Fibroblast of upper back skin (primary cell): ENCODE results near the gene B9D1.
"Not testable (repeated sequence)": the region's sequence is repeated elsewhere in the genome, so short reads cannot be mapped to it uniquely, and the experiment has no call there.

ENCODE experiments used
- DNase-seq: peaks from one replicate; pipeline ENCODE4 v3.0.0-alpha.2; 2013

Gene B9D1

DNA sequence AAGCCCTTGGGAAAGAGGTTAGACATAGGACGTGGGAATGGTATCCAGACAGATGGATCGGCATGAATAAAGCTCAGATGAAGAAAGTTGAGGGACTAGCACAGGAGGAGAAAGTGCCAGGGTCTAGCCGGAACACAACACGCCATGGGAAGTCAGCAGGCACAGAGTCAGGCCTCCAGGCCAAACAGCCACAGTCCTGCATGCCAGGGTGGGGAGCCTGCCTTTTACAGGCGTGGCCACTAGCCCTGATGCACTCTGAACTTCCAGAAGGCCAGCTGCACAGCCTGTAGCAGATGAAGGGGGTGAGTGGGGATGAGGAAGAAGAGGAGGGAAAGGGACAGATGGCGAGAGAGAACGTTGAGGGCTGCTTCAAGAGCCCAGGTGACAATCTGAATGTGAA is 5.2 kb downstream of the B9D1 start:
- DNase-seq, result no peak

DNA sequence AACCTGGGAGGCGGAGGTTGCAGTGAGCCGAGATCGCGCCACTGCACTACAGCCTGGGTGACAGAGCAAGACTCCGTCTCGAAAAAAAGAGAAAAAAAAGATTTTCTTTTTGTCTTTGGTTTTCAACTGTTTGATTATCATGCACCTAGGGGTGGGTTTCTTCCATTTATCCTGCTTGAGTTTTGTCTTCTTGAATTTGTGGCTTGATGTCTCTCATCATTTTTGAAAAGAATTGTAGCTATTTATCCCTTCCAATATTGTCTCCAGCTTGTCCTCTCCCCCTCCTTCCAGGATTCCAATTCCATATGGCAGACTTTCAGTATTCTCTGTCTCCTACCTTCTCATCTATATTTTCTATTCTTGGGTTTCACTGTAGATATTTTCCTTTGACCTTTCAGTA is 7.8 kb downstream of the B9D1 start:
- DNase-seq, result no peak

DNA sequence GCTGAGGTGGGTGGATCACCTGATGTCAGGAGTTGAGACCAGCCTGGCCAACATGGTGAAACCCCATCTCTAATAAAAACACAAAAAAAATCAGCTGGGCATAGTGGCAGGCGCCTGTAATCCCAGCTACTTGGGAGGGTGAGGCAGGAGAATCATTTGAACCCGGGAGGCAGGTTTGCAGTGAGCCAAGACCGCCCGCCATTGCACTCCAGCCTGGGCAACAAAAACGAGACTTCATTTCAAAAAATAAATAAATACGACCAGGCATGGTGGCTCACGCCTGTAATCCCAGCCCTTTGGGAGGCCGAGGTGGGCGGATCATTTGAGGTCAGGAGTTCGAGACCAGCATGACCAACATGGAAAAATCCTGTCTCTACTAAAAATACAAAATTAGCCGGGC is 9.1 kb downstream of the B9D1 start:
- not testable (repeated sequence) for DNase-seq

GRCh38 chr17:19348806-19349205 is 13.7 kb downstream of the B9D1 start:
- no peak for DNase-seq

DNA sequence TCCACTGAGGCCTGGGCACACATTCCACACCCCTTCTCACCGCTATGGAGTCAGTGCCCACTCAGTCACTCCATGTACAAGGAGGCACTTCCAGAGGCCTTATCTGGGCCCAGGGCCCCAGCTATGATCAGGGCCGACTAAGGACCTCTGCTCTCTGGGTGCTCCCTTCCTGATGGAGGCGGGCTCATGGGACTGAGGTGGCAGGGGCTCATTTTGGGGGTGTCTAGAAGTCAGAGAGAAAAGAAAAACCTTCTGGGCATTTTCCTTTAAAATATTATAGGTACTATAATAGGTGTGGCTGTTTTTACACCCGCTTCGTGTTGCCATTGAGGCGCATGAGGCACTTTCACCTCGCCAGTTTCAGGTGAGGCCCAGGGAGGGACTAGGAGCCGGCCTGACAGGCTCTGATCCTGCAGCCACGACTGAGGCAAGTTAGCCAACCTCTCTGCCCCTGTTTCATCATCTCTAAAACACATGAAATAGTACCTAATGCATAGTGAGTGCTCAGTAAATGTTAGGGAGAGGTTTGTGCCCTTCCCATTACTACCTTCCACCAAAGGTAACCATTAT is 14.4 kb downstream of the B9D1 start:
- no peak for DNase-seq

- DNase-seq, result no peak
These were observed 15.0 kb downstream of the B9D1 start for GRCh38 chr17:19347323-19348080.

- peak; percentile 82 for DNase-seq
These were observed 15.9 kb downstream of the B9D1 start for GRCh38 chr17:19346351-19347255.

DNA sequence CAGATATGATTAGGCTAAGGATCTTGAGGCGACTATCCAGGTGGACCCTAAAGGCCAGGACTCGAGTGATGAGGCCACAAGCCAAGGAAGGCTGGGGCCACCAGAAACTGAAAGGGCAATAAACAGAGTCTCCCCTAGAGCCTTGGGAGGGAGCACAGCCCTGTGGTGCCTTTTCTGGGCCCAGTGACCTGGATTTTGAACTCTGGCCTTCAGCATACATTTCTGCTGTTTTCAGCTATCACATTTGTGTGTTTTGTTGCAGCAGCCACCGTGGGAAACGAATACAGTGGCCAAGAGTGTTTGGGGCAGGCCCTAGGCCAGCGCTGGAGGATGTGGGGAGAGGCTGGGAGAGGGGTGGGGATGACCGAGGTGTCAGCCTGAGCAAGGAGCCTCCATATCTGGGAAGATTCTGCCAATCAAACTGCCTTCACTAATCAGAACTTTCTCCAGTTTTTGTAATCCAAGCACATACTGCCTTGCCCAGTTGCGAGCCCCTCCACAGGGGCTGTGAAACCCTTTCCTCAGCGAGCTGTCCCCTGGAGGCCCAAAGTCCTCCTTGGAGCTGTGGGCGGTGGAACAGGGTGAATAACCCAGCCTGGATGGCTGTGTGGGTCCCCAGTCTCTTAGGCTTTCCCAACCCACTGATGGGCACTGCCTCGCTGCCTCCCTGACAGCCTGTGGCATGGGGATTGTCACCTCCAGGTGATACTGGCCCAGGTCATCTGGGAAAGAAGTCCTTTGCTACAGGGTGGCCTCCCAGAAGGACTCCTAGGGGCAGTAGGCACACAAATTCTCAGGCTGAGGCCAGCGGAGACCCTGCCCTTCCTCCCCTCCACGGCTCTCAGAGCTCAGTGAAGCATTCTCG is 16.8 kb downstream of the B9D1 start:
- DNase-seq, result no peak

DNA sequence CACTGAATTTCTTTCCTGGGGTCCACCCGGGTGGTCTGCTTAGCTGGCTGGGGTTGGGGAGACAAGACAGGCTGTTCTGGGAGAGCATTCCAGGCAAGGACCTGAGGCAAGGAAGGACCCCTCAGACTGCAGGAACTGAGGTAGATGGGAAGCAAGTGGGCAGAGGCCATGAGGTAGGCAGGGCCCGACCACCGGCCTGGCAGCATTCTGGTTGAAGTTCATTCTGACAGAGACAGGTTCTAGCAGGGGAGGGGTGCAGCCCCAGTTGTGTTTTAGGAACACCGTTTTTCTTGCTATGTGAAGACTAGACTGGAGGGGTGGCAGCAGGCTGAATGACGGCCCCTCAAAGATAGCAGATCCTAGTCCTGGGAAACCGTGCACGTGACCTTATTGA is 17.5 kb downstream of the B9D1 start:
- no peak for DNase-seq

DNA sequence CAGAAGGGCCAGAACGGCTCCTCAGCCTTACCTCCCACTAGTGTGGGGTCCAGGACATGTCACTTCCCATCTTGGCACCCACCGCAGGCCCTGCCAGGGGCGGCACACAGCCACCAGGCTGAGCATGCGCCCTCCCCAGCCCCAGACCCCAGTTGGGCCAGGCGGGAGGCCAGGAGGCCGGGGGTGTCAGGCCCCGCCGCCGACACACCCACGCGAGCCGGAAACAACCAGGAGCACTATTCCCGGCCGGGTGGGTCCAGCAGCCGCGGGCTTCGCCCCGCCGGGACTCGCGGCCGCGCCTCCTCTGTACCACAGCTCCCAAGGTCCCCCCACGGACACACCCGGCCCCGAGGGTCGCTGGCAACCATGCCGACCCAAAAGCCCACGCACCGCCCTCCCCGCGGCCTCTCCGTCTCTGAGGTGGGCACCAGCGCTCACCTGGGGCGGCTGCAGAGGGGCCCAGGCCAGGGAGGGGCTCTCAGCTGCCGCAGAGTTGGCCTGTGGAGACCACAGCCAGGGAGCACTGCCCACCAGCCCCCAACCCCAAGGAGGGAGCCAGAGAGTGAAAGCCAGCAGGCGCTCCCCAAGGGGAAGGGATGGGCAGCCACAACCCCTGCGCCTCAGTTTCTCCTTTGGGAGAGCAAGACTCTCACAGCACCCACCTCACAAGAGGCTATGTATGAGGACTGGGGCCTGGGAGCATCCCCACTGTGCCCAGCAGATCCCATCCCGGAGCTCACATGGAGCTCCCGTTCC is 18.0 kb downstream of the B9D1 start:
- no peak for DNase-seq

- no peak for DNase-seq
These were observed 18.8 kb downstream of the B9D1 start for GRCh38 chr17:19343671-19344151.

- DNase-seq, result no peak
These were observed 19.3 kb downstream of the B9D1 start for GRCh38 chr17:19343256-19343630.

GRCh38 chr17:19342611-19343255 is 19.8 kb downstream of the B9D1 start:
- no peak for DNase-seq

- peak; percentile 57 for DNase-seq
These were observed 20.6 kb downstream of the B9D1 start for GRCh38 chr17:19341641-19342610.

DNA sequence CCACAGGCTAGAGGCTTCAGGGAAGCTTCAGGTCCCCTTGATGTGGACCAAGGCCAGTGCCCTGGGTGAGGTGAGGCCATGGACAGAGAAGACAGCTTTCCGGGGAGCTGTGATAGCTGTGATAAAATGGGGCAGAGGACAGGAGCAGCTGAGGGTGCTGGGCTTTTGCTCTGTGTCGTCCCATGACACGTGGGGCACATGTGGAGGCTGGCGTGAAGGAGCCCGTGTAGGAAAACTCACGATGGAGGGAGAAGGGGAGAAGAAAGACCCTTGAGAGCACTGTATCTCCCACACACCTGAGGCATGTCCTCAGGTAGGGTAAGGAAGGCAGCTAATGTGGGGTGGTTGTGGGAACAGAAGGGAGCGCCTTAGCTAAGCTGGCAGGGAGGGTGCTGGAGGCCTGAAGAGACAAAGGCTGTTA is 21.3 kb downstream of the B9D1 start:
- no peak for DNase-seq

GRCh38 chr17:19339341-19339815 is 23.1 kb downstream of the B9D1 start:
- DNase-seq, result no peak

DNA sequence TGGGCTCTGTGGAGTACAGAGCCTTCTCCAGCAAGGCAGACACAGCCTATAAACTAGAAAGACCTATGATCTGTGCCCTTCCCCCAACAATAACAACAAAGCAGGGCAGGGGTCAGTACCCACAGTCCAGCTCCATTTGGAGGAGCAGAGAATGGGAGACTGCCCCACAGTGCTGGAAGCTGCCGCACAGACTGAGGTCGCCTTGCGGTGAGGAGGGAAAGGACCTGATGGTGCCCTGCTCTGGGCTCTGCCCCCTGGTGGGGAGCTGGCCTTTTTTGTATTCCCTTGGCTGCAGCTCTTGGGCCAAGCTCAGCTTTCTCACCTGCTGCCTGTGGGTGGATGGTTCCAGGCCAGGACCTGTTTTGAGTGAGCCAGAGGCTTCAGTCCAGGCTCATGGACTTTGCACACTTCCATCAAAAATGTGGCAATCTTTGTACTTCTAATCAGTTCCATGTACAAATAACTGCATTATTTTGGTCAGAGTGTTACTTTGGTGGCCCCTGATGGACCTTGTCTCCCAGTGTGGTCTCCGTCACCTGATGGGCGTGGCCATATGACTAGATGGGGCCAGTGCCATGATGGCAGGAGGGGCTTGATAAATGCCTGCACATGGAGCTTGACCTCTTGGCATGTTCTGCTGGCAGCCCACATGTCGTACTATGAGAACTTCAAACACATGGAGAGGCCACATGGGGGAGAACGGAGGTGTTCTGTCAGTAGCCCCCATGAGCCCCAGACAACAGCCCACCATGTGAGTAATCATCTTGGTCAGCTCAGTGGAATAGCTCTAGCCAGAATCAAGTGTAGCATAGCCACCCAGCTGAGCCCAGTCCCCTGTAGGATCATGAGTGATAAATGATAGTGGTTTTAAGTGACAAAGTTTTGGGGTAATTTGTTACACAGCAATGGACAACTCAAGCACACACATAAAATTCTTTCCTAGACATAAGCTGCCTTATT is 24.2 kb downstream of the B9D1 start:
- DNase-seq, result peak; percentile 12

DNA sequence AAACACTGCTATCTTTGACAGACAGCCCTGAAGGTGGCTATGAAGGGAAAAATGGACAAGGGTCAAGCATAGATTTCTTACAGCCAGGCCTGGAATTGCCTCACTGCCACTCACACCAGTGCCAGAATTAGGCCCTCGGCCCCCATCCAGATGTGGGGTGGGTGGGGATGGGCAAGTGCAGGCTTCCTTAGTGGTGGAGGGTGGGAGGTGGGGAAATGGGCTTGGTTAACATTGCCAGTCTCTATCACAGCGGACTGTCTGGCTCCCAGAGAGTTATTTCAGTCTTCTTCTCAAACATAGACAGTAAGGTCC is 24.9 kb downstream of the B9D1 start:
- DNase-seq, result no peak
